GM23248 (cell line): ENCODE results near the gene PKHD1.

Experiments used
- EZH2 ChIP-seq: fragments of 200-600 bp; sonication (generic); IDR thresholded peaks from 2 replicates; pipeline ENCODE4 v1.6.1; 2018; ENCODE audit warnings: antibody characterized with exemption, mild to moderate bottlenecking; ENCODE audit not compliant: insufficient read depth, poor library complexity, severe bottlenecking
- EZH2phosphoT487 ChIP-seq: fragments of 200-600 bp; sonication (generic); IDR thresholded peaks from 2 replicates; pipeline ENCODE4 v1.6.1; 2018; ENCODE audit warnings: antibody characterized with exemption, moderate library complexity, mild to moderate bottlenecking, low read depth; ENCODE audit not compliant: insufficient read depth

DNA sequence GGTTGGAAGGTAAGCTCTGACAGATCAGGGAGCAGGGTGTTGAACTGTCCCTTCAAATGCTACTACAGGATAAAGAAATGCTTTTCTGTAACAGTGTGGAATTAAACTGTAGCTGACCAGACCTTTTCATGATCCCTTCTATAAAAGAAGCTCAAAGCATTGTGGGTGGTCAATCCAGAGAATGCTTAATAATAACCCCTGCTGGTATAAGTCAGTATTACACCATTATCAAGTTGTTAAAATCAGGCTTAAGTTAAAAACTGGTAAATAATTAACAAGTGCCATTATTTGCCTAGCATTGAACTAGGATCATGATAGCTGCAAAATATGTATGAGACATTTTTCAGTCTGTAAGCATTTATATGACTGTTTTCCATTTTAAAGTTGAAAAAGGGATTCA lies 468.9 kb downstream of the PKHD1 start:
- TF ChIP-seq EZH2 (no peak), EZH2phosphoT487 (no peak)
